Keratinocyte (primary cell): ENCODE measurements around the gene SASH1. TPM values are rescaled to one million over a fixed set of nuclear protein-coding genes. Genes with fewer than 3 reads are reported as not detected.

ENCODE experiments used
- DNase-seq: peaks from one replicate; pipeline ENCODE4 v3.0.0-alpha.2; 2011; ENCODE audit warnings: low read depth, missing footprints, low spot score
- FAIRE-seq: peaks from 2 replicates; lab custom pipeline; 2011; peaks lifted over from hg19 to GRCh38; lab: Jason Lieb, UNC
- H2AFZ ChIP-seq: 2 replicates; pipeline ENCODE4 v1.6.0; 2012; ENCODE audit warnings: low read length, control low read depth, inconsistent platforms; ENCODE audit not compliant: control insufficient read depth
- H3K27ac ChIP-seq: 2 replicates; pipeline ENCODE4 v1.5.1; 2011; ENCODE audit warnings: low read length; ENCODE audit not compliant: control insufficient read depth, insufficient read depth
- H3K27me3 ChIP-seq: 3 replicates; pipeline ENCODE4 v1.6.0; 2011; ENCODE audit warnings: low read length; ENCODE audit not compliant: control insufficient read depth, insufficient read depth; ENCODE audit errors: extremely low read depth
- H3K36me3 ChIP-seq, 2 experiments: 2 replicates in 1 of 2; 3 replicates in 1 of 2; pipeline ENCODE4 v1.5.1; 2011; ENCODE audit warnings: low read length in 2 of 2, mild to moderate bottlenecking in 1 of 2; ENCODE audit not compliant: control insufficient read depth in 2 of 2, insufficient read depth in 2 of 2; ENCODE audit errors: extremely low read depth in 1 of 2
- H3K4me1 ChIP-seq: 3 replicates; pipeline ENCODE4 v1.5.1; 2011; ENCODE audit warnings: low read length; ENCODE audit not compliant: control insufficient read depth, insufficient read depth; ENCODE audit errors: extremely low read depth
- H3K4me2 ChIP-seq: 3 replicates; pipeline ENCODE4 v1.6.0; 2011; ENCODE audit warnings: low read depth, low read length; ENCODE audit not compliant: control insufficient read depth, insufficient read depth; ENCODE audit errors: extremely low read depth
- H3K4me3 ChIP-seq, 3 experiments: fragments of 200-600 bp in 1 of 3; sonication (generic) in 1 of 3; 2 replicates in 2 of 3; 3 replicates in 1 of 3; pipeline ENCODE4 v1.5.1; 2011 to 2016; ENCODE audit warnings: low read length in 3 of 3, mild to moderate bottlenecking in 3 of 3, control low read depth in 2 of 3, inconsistent platforms in 1 of 3, low read depth in 1 of 3, mixed read lengths in 1 of 3, mixed run types in 1 of 3, moderate library complexity in 1 of 3; ENCODE audit not compliant: control insufficient read depth in 2 of 3, insufficient read depth in 2 of 3; ENCODE audit errors: extremely low read depth in 1 of 3
- H3K79me2 ChIP-seq: 2 replicates; pipeline ENCODE4 v1.6.0; 2012; ENCODE audit warnings: low read length; ENCODE audit not compliant: control insufficient read depth, insufficient read depth
- H3K9ac ChIP-seq: 3 replicates; pipeline ENCODE4 v1.6.0; 2011; ENCODE audit warnings: low read length; ENCODE audit not compliant: control insufficient read depth, insufficient read depth; ENCODE audit errors: extremely low read depth
- H3K9me1 ChIP-seq: 3 replicates; pipeline ENCODE4 v1.6.0; 2011; ENCODE audit warnings: low read length; ENCODE audit not compliant: control insufficient read depth, insufficient read depth; ENCODE audit errors: extremely low read depth
- H3K9me3 ChIP-seq: 2 replicates; pipeline ENCODE4 v1.5.1; 2012; ENCODE audit warnings: low read depth, low read length; ENCODE audit not compliant: control insufficient read depth
- H4K20me1 ChIP-seq: 3 replicates; pipeline ENCODE4 v1.6.0; 2011; ENCODE audit warnings: low read length; ENCODE audit not compliant: control insufficient read depth, insufficient read depth; ENCODE audit errors: extremely low read depth
- CTCF ChIP-seq, 3 experiments: IDR thresholded peaks in 1 of 3; conservative IDR thresholded peaks in 1 of 3; optimal IDR thresholded peaks in 1 of 3; 2 replicates in 2 of 3; 3 replicates in 1 of 3; pipeline versions ENCODE3 to v1.5.1; 2011; ENCODE audit warnings: low read length in 3 of 3, mild to moderate bottlenecking in 3 of 3, moderate library complexity in 2 of 3, control low read depth in 1 of 3, inconsistent platforms in 1 of 3; ENCODE audit not compliant: insufficient read depth in 2 of 3; ENCODE audit errors: extremely low read depth in 1 of 3
- EZH2 ChIP-seq: IDR thresholded peaks from one replicate; pipeline ENCODE4 v1.6.1; 2012; ENCODE audit warnings: inconsistent platforms, mild to moderate bottlenecking, low read length, moderate library complexity
- dilution Hi-C: fragments of 300-500 bp; cut with MboI; formaldehyde crosslinking; loops from one replicate; pipeline ENCODE4 v1.7.0; 2020; ENCODE audit warnings: low sequenced_read_pairs; ENCODE audit not compliant: extremely low pct_ligation_motif_present
- polyA plus RNA-seq, 5 experiments: library from polyadenylated mRNA; depleted of rRNA in 3 of 5; stranded (reverse) in 3 of 5; stranded (forward) in 1 of 5; unstranded in 1 of 5; fragments of >200 nt; gene quantifications; 1 replicate in 1 of 5; 2 replicates in 3 of 5; 3 replicates in 1 of 5; pipeline versions ENCODE4 v1.2.1 to v1.2.3, GENCODE V29; 2011 to 2012; ENCODE audit warnings: missing spikeins in 2 of 5, low read depth in 1 of 5, low replicate concordance in 1 of 5

SASH1 gene
- polyA plus RNA-seq, 1 donor (not counting 4 experiments of a cell fraction or from before 2014, with no cell fraction given) = 4.4 TPM

- TF ChIP-seq CTCF (optimal IDR thresholded peaks at IDR 0.05 in 1 of 3, IDR thresholded peaks at IDR 0.05 in 1 of 3, conservative IDR thresholded peaks at IDR 0.05 in 1 of 3; ENCODE audit: extremely low read depth in 1 of 3, insufficient read depth in 2 of 3, low read length in 3 of 3) (no peak), EZH2 (no peak)
- no peaks in the 10 kb centered on the region for H4K20me1 ChIP-seq
- no peak overlapping the region for H2AFZ ChIP-seq
- no peak overlapping the region for H3K9ac ChIP-seq
- no peak overlapping the region for H3K4me3 ChIP-seq
- dilution Hi-C loops = no loop called here
- FAIRE-seq = no peak
- no peaks in the 10 kb centered on the region for H3K9me3 ChIP-seq
- no peak overlapping the region for H3K4me2 ChIP-seq
- H3K4me1 ChIP-seq = peaks cover 2% of the 10 kb centered on the region
- no peaks in the 10 kb centered on the region for H3K36me3 ChIP-seq
- H3K79me2 ChIP-seq = no peaks in the 10 kb centered on the region
- no peak overlapping the region for H3K27ac ChIP-seq
- H3K9me1 ChIP-seq = no peaks in the 10 kb centered on the region
- no peaks in the 10 kb centered on the region for H3K27me3 ChIP-seq
- DNase-seq = no peak
These were observed 118.4 kb downstream of the SASH1 start for GRCh38 chr6:148460876-148461646.

- no peaks in the 10 kb centered on the region for H3K36me3 ChIP-seq
- H3K79me2 ChIP-seq = no peaks in the 10 kb centered on the region
- FAIRE-seq = no peak
- no peak overlapping the region for H3K4me3 ChIP-seq
- dilution Hi-C loops = no loop called here
- no peak overlapping the region for H2AFZ ChIP-seq
- no peak overlapping the region for H3K4me2 ChIP-seq
- no peak for DNase-seq
- no peaks in the 10 kb centered on the region for H3K9me1 ChIP-seq
- no peak overlapping the region for H3K27ac ChIP-seq
- H4K20me1 ChIP-seq = no peaks in the 10 kb centered on the region
- H3K4me1 ChIP-seq = peaks cover 2% of the 10 kb centered on the region
- H3K27me3 ChIP-seq = no peaks in the 10 kb centered on the region
- H3K9ac ChIP-seq = no peak overlapping the region
- TF ChIP-seq EZH2 = no peak
- H3K9me3 ChIP-seq = no peaks in the 10 kb centered on the region
These were observed 119.4 kb downstream of the SASH1 start for GRCh38 chr6:148461986-148462577.
